ENCODE results near the gene ITIH4. TPM values are rescaled to one million over a fixed set of nuclear protein-coding genes. Genes with fewer than 3 reads are reported as not detected.

The ITIH4 gene
- polyA plus RNA-seq, 6 donors from 2014 or later: not detected

DNA sequence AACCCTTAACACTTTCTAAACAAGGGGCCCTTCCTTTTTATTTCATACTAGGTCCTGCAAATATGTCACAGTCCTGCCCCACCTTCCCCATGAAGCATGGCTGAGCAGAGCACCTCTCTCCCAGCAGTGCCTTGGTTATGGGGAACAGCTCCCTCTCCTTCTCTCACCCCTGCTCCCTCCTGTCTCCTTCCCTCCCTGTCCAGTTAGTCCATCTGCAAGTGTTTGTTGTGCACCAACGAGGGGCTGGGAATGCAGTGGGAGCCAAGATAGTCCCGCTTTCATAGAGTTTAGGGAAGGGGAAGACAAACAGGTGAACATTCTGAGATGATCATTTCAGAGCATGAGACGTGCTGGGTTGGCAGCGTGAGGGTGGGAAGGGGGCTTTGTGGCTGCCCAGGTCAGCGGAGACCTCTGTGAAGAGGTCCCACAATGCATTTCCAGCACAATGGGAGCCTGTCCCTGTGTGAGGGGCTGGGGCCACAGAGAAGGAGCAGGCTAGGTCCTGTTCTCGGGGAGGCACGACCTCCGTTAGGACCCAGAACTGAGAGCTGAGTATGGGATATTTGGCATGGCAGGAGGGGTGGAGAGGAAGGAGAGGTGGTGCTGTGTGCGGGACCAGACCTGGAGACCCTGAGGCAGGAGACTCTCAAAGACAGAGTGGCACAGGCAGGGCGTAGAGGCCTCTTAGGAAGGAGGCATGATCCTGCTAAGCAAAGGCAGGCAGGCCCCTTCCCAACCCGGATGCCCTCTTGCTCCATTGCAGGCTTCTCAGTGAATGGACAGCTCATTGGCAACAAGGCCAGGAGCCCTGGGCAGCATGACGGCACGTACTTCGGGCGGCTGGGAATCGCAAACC lies 41.4 kb downstream of the ITIH4 start:
- Mint-ChIP-seq H3K36me3 (no peaks in the 10 kb centered on the region), H3K4me3 (no peak overlapping the region), H3K27me3 (no peaks in the 10 kb centered on the region), H3K4me1 (peaks cover 0 to 2% (median 0%) of the 10 kb centered on the region in 3 donors), H3K27ac (peak overlapping the region in 1 of 6 donors; percentile 22), H3K9me3 (no peaks in the 10 kb centered on the region)
- DNase-seq (no peak), ATAC-seq (ENCODE audit: low read depth in 2 of 2) (no peak)

DNA sequence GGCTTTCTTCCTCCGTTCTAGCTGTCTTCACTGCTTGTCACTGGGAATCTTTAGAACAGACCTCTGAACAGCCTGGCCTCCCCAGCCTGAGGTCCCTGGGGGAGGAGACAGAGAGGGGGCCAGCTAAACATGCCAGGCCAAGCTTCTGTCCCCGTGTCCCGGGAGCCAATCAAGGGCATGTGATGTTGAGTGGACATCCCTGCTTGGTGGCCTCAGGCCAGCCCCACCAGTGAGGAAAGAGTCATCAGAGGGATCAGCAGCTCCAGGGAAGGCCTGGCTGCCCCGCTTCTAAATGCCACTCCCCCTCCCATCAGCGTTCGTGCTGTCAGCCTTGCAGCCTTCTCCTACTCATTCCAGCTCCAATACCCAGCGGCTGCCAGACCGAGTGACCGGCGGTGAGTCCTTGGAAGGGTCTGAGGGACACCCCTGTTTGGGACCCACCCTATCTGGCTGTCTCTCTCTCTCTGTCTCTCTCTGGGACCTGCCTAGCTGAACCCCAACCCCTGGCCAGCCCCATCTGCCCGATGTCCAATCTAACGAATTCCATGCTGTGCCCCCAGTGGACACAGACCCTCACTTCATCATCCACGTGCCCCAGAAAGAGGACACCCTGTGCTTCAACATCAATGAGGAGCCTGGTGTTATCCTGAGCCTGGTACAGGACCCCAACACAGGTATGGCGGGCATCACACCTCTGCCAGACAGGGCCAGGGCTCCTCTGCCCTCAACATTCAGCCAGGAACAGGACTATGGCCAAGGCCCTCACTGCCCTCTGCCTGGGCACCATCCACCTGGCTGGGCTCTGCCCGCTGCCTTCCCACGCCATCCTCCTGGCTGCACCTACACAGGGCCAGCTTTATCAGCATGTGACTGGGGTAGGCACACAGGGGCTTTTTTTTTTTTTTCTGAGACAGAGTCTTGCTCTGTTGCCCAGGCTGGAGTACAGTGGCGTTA lies 42.5 kb downstream of the ITIH4 start:
- peak overlapping the region in 2 of 6 donors; percentile 15 to 57 for H3K27ac Mint-ChIP-seq
- peak overlapping the region in 1 of 8 donors; percentile 77 for H3K4me3 Mint-ChIP-seq
- no peaks in the 10 kb centered on the region for H3K36me3 Mint-ChIP-seq
- H3K9me3 Mint-ChIP-seq: peaks cover 0 to 2% (median 0%) of the 10 kb centered on the region in 7 donors
- H3K27me3 Mint-ChIP-seq: no peaks in the 10 kb centered on the region
- H3K4me1 Mint-ChIP-seq: no peaks in the 10 kb centered on the region
- ATAC-seq (ENCODE audit: low read depth in 2 of 2) (no peak), DNase-seq (no peak)

DNA sequence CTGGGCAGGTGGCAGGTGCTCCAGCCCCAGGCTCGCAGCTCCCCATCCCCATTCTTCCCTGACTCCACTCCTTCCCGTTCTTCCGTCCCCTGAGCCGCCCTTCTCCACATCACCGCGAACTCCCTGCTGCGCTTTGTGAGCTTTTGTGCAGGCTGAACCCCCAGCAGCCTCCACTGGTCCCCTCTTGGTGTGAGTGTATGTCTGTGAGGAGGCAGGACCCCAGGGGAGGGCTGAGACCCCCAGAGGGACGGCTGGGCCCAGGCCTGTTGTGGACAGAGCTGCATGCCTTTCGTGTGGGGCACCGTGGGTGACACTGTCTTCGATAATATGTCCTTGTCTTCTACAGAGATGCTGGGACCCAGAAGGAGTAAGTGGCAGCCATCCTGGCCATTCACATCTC lies 43.2 kb downstream of the ITIH4 start:
- no peaks in the 10 kb centered on the region for H3K27me3 Mint-ChIP-seq
- no peak for DNase-seq
- no peak for ATAC-seq (ENCODE audit: low read depth in 2 of 2)
- H3K36me3 Mint-ChIP-seq: no peaks in the 10 kb centered on the region
- no peaks in the 10 kb centered on the region for H3K4me1 Mint-ChIP-seq
- H3K4me3 Mint-ChIP-seq: no peak overlapping the region
- H3K9me3 Mint-ChIP-seq: peaks cover 0 to 2% (median 0%) of the 10 kb centered on the region in 7 donors
- H3K27ac Mint-ChIP-seq: peak overlapping the region in 1 of 6 donors; percentile 62

DNA sequence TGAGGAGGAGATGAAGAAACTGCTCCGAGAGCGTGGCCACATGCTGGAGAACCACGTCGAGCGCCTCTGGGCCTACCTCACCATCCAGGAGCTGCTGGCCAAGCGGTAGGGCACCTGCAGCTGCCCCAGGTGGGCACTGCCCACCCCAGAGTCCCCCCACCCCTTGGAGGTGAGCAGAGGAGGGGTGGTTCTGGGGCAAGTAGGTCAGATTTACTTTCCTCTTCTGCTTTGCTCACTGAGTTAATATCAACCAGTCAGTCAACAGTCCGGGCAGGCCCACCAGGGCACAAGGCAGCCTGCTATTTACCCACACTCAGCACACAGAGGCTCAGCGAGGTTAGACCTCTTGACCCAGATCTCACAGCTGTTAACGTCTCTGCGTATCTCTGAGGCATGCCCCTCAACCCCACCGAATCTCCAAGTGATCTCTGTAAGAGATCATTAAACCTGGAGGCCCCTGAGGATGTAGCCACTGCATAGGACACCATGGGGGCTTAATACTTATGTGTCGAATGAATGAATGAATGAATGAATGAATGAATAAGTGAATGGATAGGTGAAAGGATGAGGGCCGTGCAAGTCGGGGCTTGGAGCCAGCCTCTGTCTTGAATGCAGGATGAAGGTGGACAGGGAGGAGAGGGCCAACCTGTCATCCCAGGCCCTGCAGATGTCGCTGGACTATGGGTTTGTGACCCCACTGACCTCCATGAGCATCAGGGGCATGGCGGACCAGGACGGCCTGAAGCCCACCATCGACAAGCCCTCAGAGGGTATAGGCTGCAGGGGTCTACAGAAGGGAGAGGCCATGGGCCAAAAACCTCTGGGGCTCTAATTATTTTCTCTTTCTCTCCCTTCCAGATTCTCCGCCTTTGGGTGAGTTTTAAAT lies 43.9 kb downstream of the ITIH4 start:
- H3K4me3 Mint-ChIP-seq: no peak overlapping the region
- peaks cover 0 to under 1% (median 0%) of the 10 kb centered on the region in 3 donors for H3K4me1 Mint-ChIP-seq
- H3K27me3 Mint-ChIP-seq: no peaks in the 10 kb centered on the region
- no peak for ATAC-seq (ENCODE audit: low read depth in 2 of 2)
- peaks cover 0 to 2% (median 0%) of the 10 kb centered on the region in 7 donors for H3K9me3 Mint-ChIP-seq
- H3K27ac Mint-ChIP-seq: no peak overlapping the region
- DNase-seq: no peak
- no peaks in the 10 kb centered on the region for H3K36me3 Mint-ChIP-seq

DNA sequence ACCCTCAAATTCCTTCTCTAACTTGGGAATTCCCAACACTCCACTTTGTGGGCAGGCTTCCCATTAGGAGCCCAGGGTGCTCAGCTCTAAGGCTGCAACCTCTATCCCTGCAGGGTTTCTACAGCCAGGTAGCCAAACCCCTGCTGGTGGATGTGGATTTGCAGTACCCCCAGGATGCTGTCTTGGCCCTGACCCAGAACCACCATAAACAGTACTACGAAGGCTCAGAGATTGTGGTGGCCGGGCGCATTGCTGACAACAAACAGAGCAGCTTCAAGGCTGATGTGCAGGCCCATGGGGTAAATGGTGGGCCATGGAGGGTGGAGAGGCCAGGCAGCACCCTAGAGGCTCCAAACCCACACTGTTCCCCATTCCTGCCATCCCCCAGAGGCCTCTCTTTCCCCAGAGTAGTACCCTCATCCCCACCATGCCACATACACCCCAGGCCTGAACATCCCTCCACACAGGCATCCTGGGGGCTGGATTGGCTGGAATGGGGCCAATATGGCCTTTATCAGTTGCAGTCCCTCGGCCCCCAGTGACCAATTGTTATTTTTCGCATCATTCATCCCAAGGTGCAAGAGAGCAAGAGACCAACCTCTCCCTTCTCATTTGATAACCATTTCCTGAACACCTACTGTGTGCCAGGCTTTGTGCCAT lies 45.4 kb downstream of the ITIH4 start:
- H3K36me3 Mint-ChIP-seq: no peaks in the 10 kb centered on the region
- peaks cover 0 to 2% (median 0%) of the 10 kb centered on the region in 7 donors for H3K9me3 Mint-ChIP-seq
- no peaks in the 10 kb centered on the region for H3K27me3 Mint-ChIP-seq
- peaks cover 7 to 10% (median 8%) of the 10 kb centered on the region in 3 donors for H3K4me1 Mint-ChIP-seq
- ATAC-seq (ENCODE audit: low read depth in 2 of 2) (no peak), DNase-seq (no peak)
- peak overlapping the region in 1 of 6 donors; percentile 39 for H3K27ac Mint-ChIP-seq
- no peak overlapping the region for H3K4me3 Mint-ChIP-seq

DNA sequence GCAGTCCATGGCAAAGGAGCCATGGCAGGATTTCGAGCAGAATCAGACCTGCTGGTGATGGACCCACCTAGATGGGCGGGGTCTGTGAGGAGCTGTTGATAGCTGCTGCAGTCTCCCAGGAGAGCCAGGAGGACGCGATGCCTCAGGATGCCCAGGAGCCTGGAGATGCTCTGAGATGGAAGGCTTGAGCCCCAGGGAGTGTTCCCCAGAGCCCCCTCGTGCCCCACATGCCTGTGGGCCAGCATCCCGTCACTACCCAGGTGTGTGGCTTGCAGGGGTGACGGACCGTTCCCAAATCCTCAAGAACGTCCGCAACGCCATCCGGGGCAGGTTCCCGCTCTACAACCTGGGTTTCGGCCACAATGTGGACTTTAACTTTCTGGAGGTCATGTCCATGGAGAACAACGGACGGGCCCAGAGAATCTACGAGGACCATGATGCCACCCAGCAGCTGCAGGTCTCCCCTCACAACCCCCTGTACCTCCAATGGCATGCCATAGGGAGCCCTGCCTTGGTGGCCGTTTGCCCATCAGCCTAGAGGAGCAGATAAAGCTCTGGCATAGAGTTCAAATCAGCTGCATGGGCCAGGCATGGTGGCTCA lies 46.4 kb downstream of the ITIH4 start:
- no peaks in the 10 kb centered on the region for H3K27me3 Mint-ChIP-seq
- peak overlapping the region in 1 of 6 donors; percentile 33 for H3K27ac Mint-ChIP-seq
- no peak for DNase-seq
- H3K4me3 Mint-ChIP-seq: no peak overlapping the region
- no peaks in the 10 kb centered on the region for H3K36me3 Mint-ChIP-seq
- H3K4me1 Mint-ChIP-seq: peaks cover 16 to 19% (median 18%) of the 10 kb centered on the region in 3 donors
- ATAC-seq (ENCODE audit: low read depth in 2 of 2): no peak
- peaks cover 0 to 2% (median 0%) of the 10 kb centered on the region in 7 donors for H3K9me3 Mint-ChIP-seq

DNA sequence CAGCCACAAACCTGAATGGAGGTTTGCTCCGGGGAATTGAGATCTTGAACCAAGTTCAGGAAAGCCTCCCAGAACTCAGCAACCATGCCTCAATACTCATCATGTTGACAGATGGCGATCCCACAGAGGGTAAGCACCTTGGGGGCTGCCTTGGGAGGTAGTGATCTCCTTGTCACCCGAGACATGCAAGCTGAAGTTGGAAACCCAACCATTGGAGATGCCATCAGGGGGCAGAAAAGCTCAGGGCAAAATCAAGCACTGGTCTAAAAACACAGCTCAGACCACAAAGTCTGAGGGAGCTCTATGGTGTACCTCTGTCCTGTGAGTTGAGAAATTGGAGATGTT lies 47.3 kb downstream of the ITIH4 start:
- Mint-ChIP-seq H3K27me3 (no peaks in the 10 kb centered on the region), H3K4me3 (no peak overlapping the region)

DNA sequence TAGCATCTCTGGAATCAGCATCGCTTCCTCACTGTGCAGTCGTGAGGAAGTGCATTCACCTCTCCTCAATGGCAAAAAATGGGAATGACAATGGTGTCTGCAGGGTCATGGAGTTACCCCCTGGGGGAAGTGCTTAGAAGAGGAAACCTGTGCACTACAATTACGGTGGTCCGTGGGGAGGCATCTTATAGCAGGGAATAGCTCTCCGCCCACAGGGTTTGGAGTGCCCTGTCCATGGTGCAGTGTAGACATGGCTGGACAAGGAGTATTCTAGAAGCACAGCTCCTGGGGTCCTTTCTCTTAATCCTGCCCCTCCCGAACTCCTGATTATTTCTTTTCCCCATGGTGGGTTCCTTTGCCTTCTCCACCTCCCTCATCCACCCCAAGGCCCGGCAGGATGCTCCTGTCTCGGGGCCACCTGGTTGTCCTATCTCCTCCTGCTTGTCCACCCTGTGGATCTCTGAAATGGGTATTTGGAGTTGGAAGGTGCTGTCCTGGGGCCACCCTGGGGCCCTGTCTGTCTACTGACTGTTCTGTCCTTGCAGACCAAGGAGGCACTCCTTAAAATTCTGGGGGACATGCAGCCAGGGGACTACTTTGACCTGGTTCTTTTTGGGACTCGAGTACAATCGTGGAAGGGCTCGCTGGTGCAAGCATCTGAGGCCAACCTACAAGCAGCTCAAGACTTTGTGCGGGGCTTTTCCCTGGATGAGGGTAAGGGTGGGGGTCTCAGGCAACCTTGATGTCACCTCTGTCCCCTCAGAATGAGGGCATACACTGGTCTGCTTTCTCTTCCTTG lies 47.9 kb downstream of the ITIH4 start:
- H3K9me3 Mint-ChIP-seq: peaks cover 0 to 2% (median 0%) of the 10 kb centered on the region in 7 donors

More for the DNA sequence above, 47.3 kb downstream of the ITIH4 start:
- Mint-ChIP-seq H3K27ac (peak overlapping the region in 1 of 6 donors; percentile 86), H3K36me3 (no peaks in the 10 kb centered on the region), H3K9me3 (peaks cover 0 to 2% (median 0%) of the 10 kb centered on the region in 7 donors), H3K4me1 (peaks cover 16 to 26% (median 20%) of the 10 kb centered on the region in 3 donors)
- DNase-seq (no peak), ATAC-seq (ENCODE audit: low read depth in 2 of 2) (no peak)

DNA sequence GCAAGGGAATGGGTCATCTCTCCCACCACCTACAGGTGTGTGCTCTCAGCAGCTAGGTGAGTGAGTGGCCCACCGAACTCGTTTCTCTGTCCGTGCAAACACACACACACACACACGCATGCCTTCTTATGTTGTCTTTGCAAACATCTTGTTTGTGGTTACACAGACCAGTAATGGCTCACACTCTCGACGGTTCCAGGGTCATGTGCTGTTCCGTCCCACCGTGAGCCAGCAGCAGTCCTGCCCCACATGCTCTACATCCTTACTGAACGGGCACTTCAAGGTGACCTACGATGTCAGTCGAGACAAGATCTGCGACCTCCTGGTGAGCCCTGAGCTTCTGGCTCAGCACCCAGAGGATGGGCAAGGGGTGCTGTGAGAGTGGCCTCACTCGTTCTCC lies 48.7 kb downstream of the ITIH4 start:
- Mint-ChIP-seq H3K36me3 (no peaks in the 10 kb centered on the region), H3K4me1 (peaks cover 16 to 26% (median 20%) of the 10 kb centered on the region in 3 donors), H3K4me3 (no peak overlapping the region), H3K27me3 (no peaks in the 10 kb centered on the region), H3K27ac (peak overlapping the region in 5 of 6 donors; percentile 29 to 100 (median 89)), H3K9me3 (peaks cover 0 to 2% (median 0%) of the 10 kb centered on the region in 7 donors)
- DNase-seq (no peak), ATAC-seq (ENCODE audit: low read depth in 2 of 2) (no peak)

More for the DNA sequence above, 47.9 kb downstream of the ITIH4 start:
- Mint-ChIP-seq H3K36me3 (no peaks in the 10 kb centered on the region), H3K4me3 (no peak overlapping the region), H3K27ac (peak overlapping the region in 5 of 6 donors; percentile 29 to 96 (median 86)), H3K4me1 (peaks cover 16 to 26% (median 20%) of the 10 kb centered on the region in 3 donors), H3K27me3 (no peaks in the 10 kb centered on the region)
- DNase-seq (no peak), ATAC-seq (ENCODE audit: low read depth in 2 of 2) (no peak)

DNA sequence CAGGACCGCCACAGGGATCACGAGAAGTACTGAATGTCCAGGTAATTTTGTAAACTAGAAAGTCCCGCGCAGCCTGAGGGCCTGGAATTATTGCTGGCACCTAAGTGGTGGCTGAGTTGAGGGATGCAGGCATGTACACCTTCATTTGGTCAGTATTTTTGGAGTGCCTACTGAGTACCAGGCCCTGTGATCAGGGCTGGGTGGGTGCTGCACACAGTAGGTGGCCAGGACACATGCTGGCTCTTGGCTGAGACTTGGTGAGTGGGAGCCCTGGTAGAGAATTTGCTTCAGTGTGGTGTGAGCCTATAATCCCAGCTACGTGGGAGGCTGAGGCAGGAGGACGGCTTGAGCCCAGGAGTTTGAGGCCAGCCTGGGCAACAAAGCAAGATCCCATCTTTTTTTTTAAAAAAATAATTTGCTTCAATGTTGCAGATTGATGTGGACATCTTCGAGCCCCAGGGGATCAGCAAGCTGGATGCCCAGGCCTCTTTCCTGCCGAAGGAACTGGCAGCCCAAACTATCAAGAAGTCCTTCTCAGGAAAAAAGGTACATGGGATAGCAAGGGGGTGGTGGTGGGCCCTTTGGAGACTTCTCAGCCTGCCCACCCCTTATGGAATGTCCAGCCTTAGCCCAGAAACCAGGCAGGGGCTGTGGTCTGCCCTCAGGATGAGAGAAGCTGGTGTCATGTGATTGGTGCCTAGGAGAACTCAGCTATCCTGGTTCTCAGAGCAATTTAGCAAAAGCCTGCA lies 50.5 kb downstream of the ITIH4 start:
- Mint-ChIP-seq H3K9me3 (peaks cover 0 to 2% (median 0%) of the 10 kb centered on the region in 7 donors), H3K4me3 (peak overlapping the region in 6 of 8 donors; percentile 18 to 80 (median 29)), H3K27me3 (no peaks in the 10 kb centered on the region), H3K27ac (peak overlapping the region; percentile 96 to 100 (median 98)), H3K4me1 (peaks cover 16 to 26% (median 20%) of the 10 kb centered on the region in 3 donors), H3K36me3 (no peaks in the 10 kb centered on the region)
- ATAC-seq (ENCODE audit: low read depth in 2 of 2): no peak
- DNase-seq: no peak

All from naive B cell (primary cell).